ENCODE measurements around the gene CLIC6.

GRCh38 chr21:34743285-34743684 lies 74.5 kb downstream of the CLIC6 start:
- TF ChIP-seq CTCF (conservative IDR thresholded peaks at IDR 0.05; ENCODE audit: low read length) (no peak), EZH2phosphoT487 (IDR thresholded peaks at IDR 0.05; ENCODE audit: borderline replicate concordance, low read depth, low read length) (no peak)

Data from OCI-LY7 (cell line).